H1 (cell line): ENCODE data around the gene CXCR5. TPM values are rescaled to one million over a fixed set of nuclear protein-coding genes. Genes with fewer than 3 reads are reported as not detected.

Experiments used
- CTCF ChIA-PET: fragments of 300-600 bp; sonication (Branson Sonifier 250); formaldehyde crosslinking; loops from one replicate; lab custom pipeline; 2021; ENCODE audit not compliant: partially characterized antibody; lab: Charles Lee
- POLR2A ChIA-PET: fragments of 300-600 bp; sonication (Branson Sonifier 250); formaldehyde crosslinking; loops from one replicate; lab custom pipeline; 2021; ENCODE audit warnings: inconsistent platforms; ENCODE audit not compliant: partially characterized antibody; lab: Charles Lee
- DNase-seq, 2 experiments: peaks; one replicate each; pipeline versions ENCODE4 v3.0.0 to v3.0.0-alpha.2; 2010 to 2022; ENCODE audit warnings: low spot score in 2 of 2, low read depth in 1 of 2, mixed read lengths in 1 of 2
- FAIRE-seq: peaks from 2 replicates; lab custom pipeline; 2011; peaks lifted over from hg19 to GRCh38; lab: Jason Lieb, UNC
- H2AFZ ChIP-seq: 2 replicates; pipeline ENCODE4 v1.8.1; 2012; ENCODE audit warnings: low read length, inconsistent platforms
- H2AK5ac ChIP-seq: 2 replicates; pipeline ENCODE4 v1.6.1; 2013; ENCODE audit warnings: low read depth, low read length
- H2BK120ac ChIP-seq: replicated peaks from 2 replicates; pipeline ENCODE3; 2013; ENCODE audit warnings: low read depth, low read length, inconsistent platforms
- H2BK12ac ChIP-seq: 2 replicates; pipeline ENCODE4 v1.6.1; 2013; ENCODE audit warnings: low read depth, low read length
- H2BK15ac ChIP-seq: 2 replicates; pipeline ENCODE4 v1.6.1; 2013; ENCODE audit warnings: low read length
- H2BK20ac ChIP-seq: 2 replicates; pipeline ENCODE4 v1.6.1; 2013; ENCODE audit warnings: low read length
- H2BK5ac ChIP-seq: 2 replicates; pipeline ENCODE4 v1.6.1; 2013; ENCODE audit warnings: low read depth, low read length
- H3K14ac ChIP-seq: 2 replicates; pipeline ENCODE4 v1.6.1; 2013; ENCODE audit warnings: inconsistent platforms; ENCODE audit not compliant: insufficient read length
- H3K18ac ChIP-seq: 2 replicates; pipeline ENCODE4 v1.6.1; 2013; ENCODE audit warnings: low read length; ENCODE audit errors: extremely low read depth
- H3K23ac ChIP-seq: 2 replicates; pipeline ENCODE4 v1.6.1; 2013; ENCODE audit warnings: inconsistent platforms; ENCODE audit not compliant: insufficient read length
- H3K23me2 ChIP-seq: 2 replicates; pipeline ENCODE4 v1.6.1; 2013; ENCODE audit warnings: low read depth, low read length
- H3K27ac ChIP-seq: 2 replicates; pipeline ENCODE4 v1.6.1; 2011; ENCODE audit warnings: low read depth, low read length, inconsistent platforms
- H3K27me3 ChIP-seq, 4 experiments: replicated peaks in 1 of 4; 1 replicate in 1 of 4; 2 replicates in 3 of 4; pipeline versions ENCODE4 v1.6.1 to v1.8.1; 2011 to 2013; ENCODE audit warnings: low read length in 3 of 4, mild to moderate bottlenecking in 3 of 4, inconsistent platforms in 2 of 4, mixed read lengths in 2 of 4, moderate library complexity in 1 of 4; ENCODE audit not compliant: control insufficient read depth in 3 of 4, insufficient read depth in 3 of 4; ENCODE audit errors: extremely low read depth in 1 of 4
- H3K36me3 ChIP-seq, 4 experiments: 2 replicates each; pipeline versions ENCODE4 v1.6.1 to v1.8.1; 2011 to 2013; ENCODE audit warnings: mild to moderate bottlenecking in 4 of 4, low read length in 3 of 4, moderate library complexity in 2 of 4, control low read depth in 1 of 4, inconsistent platforms in 1 of 4; ENCODE audit not compliant: insufficient read depth in 4 of 4, control insufficient read depth in 2 of 4
- H3K4ac ChIP-seq: replicated peaks from 2 replicates; pipeline ENCODE3; 2013; ENCODE audit warnings: low read length, low read depth, mixed read lengths, inconsistent platforms; ENCODE audit not compliant: insufficient read length
- H3K4me1 ChIP-seq, 4 experiments: replicated peaks in 1 of 4; 1 replicate in 1 of 4; 2 replicates in 3 of 4; pipeline versions ENCODE4 v1.6.1 to v1.8.1; 2011 to 2013; ENCODE audit warnings: low read length in 3 of 4, inconsistent platforms in 2 of 4, mixed read lengths in 1 of 4; ENCODE audit not compliant: insufficient read depth in 4 of 4, control insufficient read depth in 3 of 4
- H3K4me2 ChIP-seq, 2 experiments: 2 replicates each; pipeline versions ENCODE4 v1.6.1 to v1.8.1; 2011 to 2013; ENCODE audit warnings: low read depth in 2 of 2, low read length in 2 of 2, control low read depth in 1 of 2, inconsistent platforms in 1 of 2, mild to moderate bottlenecking in 1 of 2; ENCODE audit not compliant: insufficient read depth in 1 of 2
- H3K4me3 ChIP-seq, 4 experiments: fragments of 200-600, 300-600 bp in 1 of 4; sonication (generic), shearing (Covaris generic), sonication (Bioruptor Twin) in 1 of 4; 2 replicates each; pipeline versions ENCODE4 v1.5.1 to v1.8.1; 2011 to 2016; ENCODE audit warnings: low read length in 4 of 4, low read depth in 3 of 4, control low read depth in 2 of 4, inconsistent platforms in 2 of 4, mild to moderate bottlenecking in 2 of 4, mixed read lengths in 1 of 4, moderate library complexity in 1 of 4; ENCODE audit not compliant: insufficient read depth in 2 of 4; ENCODE audit errors: extremely low read depth in 1 of 4
- H3K56ac ChIP-seq: replicated peaks from 2 replicates; pipeline ENCODE3; 2013; ENCODE audit warnings: low read depth, mild to moderate bottlenecking, mixed read lengths, low read length, inconsistent platforms; ENCODE audit not compliant: insufficient read length
- H3K79me1 ChIP-seq: 2 replicates; pipeline ENCODE4 v1.6.1; 2013; ENCODE audit warnings: low read depth, low read length, control low read depth
- H3K79me2 ChIP-seq, 2 experiments: 2 replicates each; pipeline versions ENCODE4 v1.6.1 to v1.8.1; 2012 to 2013; ENCODE audit warnings: low read length in 2 of 2, mild to moderate bottlenecking in 2 of 2, inconsistent platforms in 1 of 2; ENCODE audit not compliant: insufficient read depth in 2 of 2, control insufficient read depth in 1 of 2
- H3K9ac ChIP-seq, 4 experiments: replicated peaks in 1 of 4; 1 replicate in 1 of 4; 2 replicates in 3 of 4; pipeline versions ENCODE4 v1.6.1 to v1.8.1; 2011 to 2013; ENCODE audit warnings: low read depth in 3 of 4, low read length in 3 of 4, control low read depth in 2 of 4, mild to moderate bottlenecking in 2 of 4, moderate library complexity in 2 of 4, inconsistent platforms in 1 of 4; ENCODE audit errors: extremely low read depth in 1 of 4
- H3K9me3 ChIP-seq, 2 experiments: 2 replicates each; pipeline versions ENCODE4 v1.6.1 to v1.8.1; 2012 to 2013; ENCODE audit warnings: mild to moderate bottlenecking in 2 of 2, moderate library complexity in 2 of 2, control low read depth in 1 of 2, inconsistent platforms in 1 of 2, low read depth in 1 of 2, low read length in 1 of 2, mixed read lengths in 1 of 2; ENCODE audit not compliant: insufficient read depth in 2 of 2
- H4K20me1 ChIP-seq, 2 experiments: replicated peaks in 1 of 2; 2 replicates each; pipeline versions ENCODE3 to v1.8.1; 2011 to 2013; ENCODE audit warnings: inconsistent platforms in 2 of 2, low read length in 2 of 2, mild to moderate bottlenecking in 1 of 2; ENCODE audit not compliant: insufficient read depth in 2 of 2, control insufficient read depth in 1 of 2
- H4K5ac ChIP-seq: 2 replicates; pipeline ENCODE4 v1.6.1; 2013; ENCODE audit warnings: low read length, low read depth, mixed read lengths, inconsistent platforms; ENCODE audit not compliant: insufficient read length
- H4K8ac ChIP-seq: 2 replicates; pipeline ENCODE4 v1.8.0; 2013; ENCODE audit warnings: mild to moderate bottlenecking, moderate library complexity, low read length, inconsistent platforms; ENCODE audit not compliant: insufficient read depth; ENCODE audit errors: extremely low read depth
- H4K91ac ChIP-seq: replicated peaks from 2 replicates; pipeline ENCODE3; 2013; ENCODE audit warnings: low read length, mixed read lengths, inconsistent platforms; ENCODE audit not compliant: insufficient read length
- ASH2L ChIP-seq: fragments of 200-600, 300-600 bp; sonication (generic); IDR thresholded peaks from one replicate; pipeline ENCODE4 v1.7.1; 2017; ENCODE audit warnings: low read length
- CEBPB ChIP-seq: IDR thresholded peaks from 2 replicates; pipeline ENCODE4 v1.6.1; 2012; ENCODE audit warnings: low read depth, low read length
- CREB1 ChIP-seq: IDR thresholded peaks from 2 replicates; pipeline ENCODE4 v1.6.1; 2012; ENCODE audit warnings: inconsistent platforms
- FOSL1 ChIP-seq: IDR thresholded peaks from 2 replicates; pipeline ENCODE4 v1.6.1; 2011; ENCODE audit warnings: mild to moderate bottlenecking, low read depth, low read length, moderate library complexity; ENCODE audit not compliant: insufficient read depth
- KDM4A ChIP-seq: IDR thresholded peaks from one replicate; pipeline ENCODE4 v1.7.1; 2012; ENCODE audit warnings: low read depth, mild to moderate bottlenecking, moderate library complexity, low read length, inconsistent platforms; ENCODE audit not compliant: severe bottlenecking
- PHF8 ChIP-seq: fragments of 200-600 bp; sonication (generic); conservative IDR thresholded peaks from 2 replicates; pipeline ENCODE4 v1.7.1; 2012; ENCODE audit warnings: low read depth, mild to moderate bottlenecking, inconsistent platforms, low read length, moderate library complexity
- POLR2AphosphoS5 ChIP-seq: IDR thresholded peaks from 2 replicates; pipeline ENCODE4 v1.6.1; 2011; ENCODE audit warnings: low read depth, low read length
- SIX5 ChIP-seq: IDR thresholded peaks from 2 replicates; pipeline ENCODE4 v1.6.1; 2011; ENCODE audit warnings: mild to moderate bottlenecking, low read depth, low read length
- SP1 ChIP-seq: IDR thresholded peaks from 2 replicates; pipeline ENCODE4 v1.6.1; 2011; ENCODE audit warnings: low read depth, low read length
- TAF7 ChIP-seq: optimal IDR thresholded peaks from 2 replicates; pipeline ENCODE3; 2011; ENCODE audit warnings: low read depth, mild to moderate bottlenecking, inconsistent platforms, low read length, moderate library complexity, borderline replicate concordance
- WGBS, 2 experiments: shearing (Covaris generic) in 1 of 2; methylation state at CpG; one replicate each; pipeline versions ENCODE4 v1.1.6 to v1.1.7; 2013 to 2015; ENCODE audit warnings: low lambda C conversion rate in 2 of 2, mixed read lengths in 2 of 2, inconsistent platforms in 1 of 2, low coverage in 1 of 2, missing lambda C conversion rate in 1 of 2; ENCODE audit not compliant: insufficient replicate concordance in 2 of 2, insufficient coverage in 1 of 2, insufficient read length in 1 of 2; ENCODE audit errors: extremely low coverage in 1 of 2, missing lambda C conversion rate in 1 of 2; 5-methylcytosine and 5-hydroxymethylcytosine counted together
- polyA plus RNA-seq, 7 experiments: library from polyadenylated mRNA; depleted of rRNA in 3 of 7; stranded (reverse) in 5 of 7; unstranded in 2 of 7; fragments of >200 nt in 5 of 7; fragments of 200-250 nt in 2 of 7; gene quantifications; 1 replicate in 5 of 7; 2 replicates in 1 of 7; 4 replicates in 1 of 7; pipeline versions ENCODE4 v1.2.1 to v1.2.3, GENCODE V29; 2011 to 2013; ENCODE audit warnings: missing spikeins in 2 of 7, mixed read lengths in 2 of 7
- total RNA-seq: library from RNA; stranded (reverse); fragmentation: NEBNext Ultra II Directional; extraction: Animal tissue kit (Norgen Biotek cat#: 25700); gene quantifications from 2 replicates; pipeline ENCODE4 v1.2.1, GENCODE V29; 2021

CXCR5 gene
- total and polyA plus RNA-seq, 2 of the 8 experiments (the other 6 are each of a cell fraction or from before 2014, with no cell fraction given): not detected

DNA sequence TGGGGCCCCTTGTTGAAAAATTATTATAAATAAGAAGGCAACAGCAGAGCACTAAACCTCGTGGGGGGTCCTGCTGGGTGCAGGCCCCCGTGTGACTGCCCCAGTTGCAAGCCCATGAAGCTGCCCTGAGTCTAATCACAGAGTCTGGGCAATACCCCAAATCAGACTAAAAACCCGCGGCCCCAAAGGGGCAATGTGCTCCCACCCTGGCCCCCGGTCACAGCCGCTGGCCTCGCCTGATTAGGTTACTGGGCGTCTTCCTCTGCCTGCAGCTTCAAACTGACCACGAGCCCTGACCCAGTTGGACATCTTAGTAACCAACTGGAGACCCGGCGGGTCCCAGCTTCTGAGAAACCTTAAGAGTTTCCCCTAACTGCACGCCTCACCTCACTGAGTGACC, 1.6 kb downstream of the CXCR5 start:
- Histone ChIP-seq H4K20me1 (peaks cover 0 to 2% of the 10 kb centered on the region in 2 experiments), H3K4me3 (no peak overlapping the region), H3K4me1 (peaks cover 0 to 14% (median 9%) of the 10 kb centered on the region in 4 experiments; a peak in 6 of 7 replicates), H3K27me3 (no peaks in the 10 kb centered on the region; a peak in 2 of 7 replicates), H3K79me2 (no peaks in the 10 kb centered on the region), H2AFZ (no peak overlapping the region), H3K23ac (no peak overlapping the region), H3K36me3 (no peaks in the 10 kb centered on the region), H2BK20ac (no peak overlapping the region), H3K9ac (no peak overlapping the region), H3K79me1 (no peaks in the 10 kb centered on the region), H3K27ac (no peak overlapping the region), H3K23me2 (no peaks in the 10 kb centered on the region), H3K56ac (no peak overlapping the region), H3K14ac (no peak overlapping the region), H3K4me2 (no peak overlapping the region), H4K8ac (no peak overlapping the region), H2BK5ac (no peak overlapping the region), H3K4ac (no peak overlapping the region), H3K9me3 (no peaks in the 10 kb centered on the region), H2BK12ac (no peak overlapping the region), H2AK5ac (no peak overlapping the region), H2BK15ac (no peak overlapping the region), H4K5ac (no peak overlapping the region), H3K18ac (no peak overlapping the region), H4K91ac (no peak overlapping the region), H2BK120ac (no peak overlapping the region)
- 94% methylated on average over 12 of the region's 12 CpGs; no CpG with 5 or more reads in 1 of the 2 experiments for WGBS, 2 experiments
- FAIRE-seq (no peak), DNase-seq (no peak)
- ChIA-PET CTCF (interaction anchor here (1.0 to 3.3 kb wide), 4 partner anchors 8 to 94 kb away, joined by 3 to 16 read pairs (median 4); partner anchors contain the start of gene DDX6), POLR2A (interaction anchor here (0.6 to 5.6 kb wide), 4 partner anchors 10 to 93 kb away, joined by 3 to 33 read pairs (median 9); no protein-coding TSS in a partner anchor)
- TF ChIP-seq POLR2AphosphoS5 (no peak), SP1 (no peak), KDM4A (no peak), TAF7 (no peak), SIX5 (no peak), ASH2L (no peak), FOSL1 (no peak), CEBPB (no peak), CREB1 (no peak), PHF8 (no peak)
